Measurements from ENCODE around the gene ASB9. TPM values are rescaled to one million over a fixed set of nuclear protein-coding genes. Genes with fewer than 3 reads are reported as not detected.

Gene ASB9
- total RNA-seq, 1 experiment from 2014 or later = 0.11 TPM

DNA sequence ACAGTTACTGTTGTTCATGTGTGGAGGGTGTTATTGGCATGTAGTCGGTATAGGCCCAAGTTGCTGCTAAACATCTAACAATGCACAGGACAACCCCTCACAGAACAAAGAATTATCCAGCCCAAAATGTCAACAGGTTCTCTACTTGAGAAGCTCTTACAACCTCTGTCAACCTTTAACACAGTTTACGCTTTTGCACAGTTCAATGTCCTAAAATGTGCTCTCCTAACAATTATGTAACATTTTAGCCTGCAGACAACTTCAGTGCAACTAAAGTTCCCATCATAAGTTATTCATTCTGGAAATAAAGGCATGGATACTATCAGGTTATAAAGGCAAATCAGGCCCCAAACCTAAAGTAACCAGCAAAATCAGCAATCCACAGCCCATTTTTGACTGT, 66.2 kb downstream of the ASB9 start:
- H3K4me3 Mint-ChIP-seq = no peak overlapping the region
- H3K4me1 Mint-ChIP-seq = no peaks in the 10 kb centered on the region
- ATAC-seq = no peak
- no peak for TF ChIP-seq NFATC4 (CRISPR knock-in tag; IDR thresholded peaks at IDR 0.05)
- no peak for DNase-seq (ENCODE audit: low spot score)
- CTCF ChIA-PET = no interaction called here
- H3K27me3 Mint-ChIP-seq (ENCODE audit: low read depth) = no peaks in the 10 kb centered on the region
- POLR2A ChIA-PET = no interaction called here
- no peaks in the 10 kb centered on the region for H3K36me3 Mint-ChIP-seq
- H3K9me3 Mint-ChIP-seq = no peaks in the 10 kb centered on the region
- no peak overlapping the region for H3K27ac Mint-ChIP-seq

DNA sequence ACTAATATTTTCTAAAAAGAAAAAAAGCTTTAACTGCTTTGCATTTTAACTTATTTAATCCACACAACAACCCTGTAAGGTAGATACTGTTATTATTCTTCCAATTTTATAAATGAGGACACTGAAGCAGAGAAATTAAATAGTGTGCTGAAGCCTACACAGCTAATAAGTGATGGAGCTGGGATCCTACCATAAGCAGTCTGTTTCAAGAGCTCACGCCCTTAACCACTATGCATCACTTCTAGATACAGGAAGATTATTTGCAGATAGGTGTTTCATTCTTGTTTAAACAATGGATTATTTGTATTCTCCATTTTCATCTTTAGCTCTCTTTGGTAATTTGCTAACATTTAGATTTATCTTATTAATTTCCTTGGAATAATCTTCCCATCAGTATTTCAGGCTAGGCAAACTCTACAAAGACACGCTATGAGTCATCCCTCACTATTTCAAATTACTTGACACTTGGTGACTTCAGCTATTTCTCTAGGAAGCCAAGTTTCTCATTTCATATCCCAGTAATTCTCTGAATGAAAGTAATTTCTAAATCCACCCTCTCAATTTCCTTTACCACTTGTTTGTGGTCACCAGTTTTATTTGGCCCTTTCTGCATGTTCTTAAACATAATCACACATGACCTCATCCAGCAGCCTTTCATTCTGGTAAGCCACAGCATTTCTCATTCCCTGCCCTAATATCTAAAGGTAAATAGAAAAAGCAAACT, 67.3 kb downstream of the ASB9 start:
- no peak for ATAC-seq

DNA sequence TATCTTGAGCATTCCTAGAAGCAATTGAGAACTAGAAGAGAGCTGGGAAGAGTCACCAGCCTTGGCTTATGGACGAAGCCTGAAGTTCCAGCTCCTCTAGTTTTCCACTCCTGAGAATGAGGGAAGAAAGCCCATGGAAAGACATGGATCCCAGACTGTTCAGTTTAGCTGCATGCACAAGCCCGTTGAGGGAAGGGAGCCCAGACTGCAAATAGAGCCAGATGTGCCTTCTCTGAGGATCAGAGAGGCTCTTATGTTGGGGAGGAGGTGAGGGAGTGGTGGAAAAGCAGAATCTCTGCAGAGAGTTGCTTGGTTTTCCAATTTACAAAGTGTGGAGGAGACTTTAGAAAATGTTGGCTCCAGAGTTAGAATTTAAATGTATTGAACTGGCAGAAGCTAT, 69.0 kb downstream of the ASB9 start:
- Mint-ChIP-seq H3K27me3 (ENCODE audit: low read depth) (no peaks in the 10 kb centered on the region), H3K36me3 (no peaks in the 10 kb centered on the region), H3K27ac (no peak overlapping the region), H3K4me1 (no peaks in the 10 kb centered on the region), H3K9me3 (no peaks in the 10 kb centered on the region), H3K4me3 (no peak overlapping the region)
- CTCF ChIA-PET = no interaction called here
- TF ChIP-seq MYBL2 (CRISPR knock-in tag; IDR thresholded peaks at IDR 0.05) (no peak), ZNF671 (CRISPR knock-in tag; IDR thresholded peaks at IDR 0.05) (no peak), SMAD3 (CRISPR knock-in tag; IDR thresholded peaks at IDR 0.05; ENCODE audit: borderline replicate concordance) (no peak), NR2C2 (CRISPR knock-in tag; IDR thresholded peaks at IDR 0.05) (no peak), NR3C1 (CRISPR knock-in tag; conservative IDR thresholded peaks at IDR 0.05; ENCODE audit: low read depth) (no peak), ATF1 (CRISPR knock-in tag; IDR thresholded peaks at IDR 0.05) (no peak), SMAD4 (CRISPR knock-in tag; IDR thresholded peaks at IDR 0.05) (no peak), ZNF232 (CRISPR knock-in tag; IDR thresholded peaks at IDR 0.05) (no peak), MXD4 (CRISPR knock-in tag; IDR thresholded peaks at IDR 0.05; ENCODE audit: borderline replicate concordance) (no peak), TEAD4 (CRISPR knock-in tag; IDR thresholded peaks at IDR 0.05) (no peak), CBFB (CRISPR knock-in tag; IDR thresholded peaks at IDR 0.05; ENCODE audit: low read depth) (no peak), TEAD1 (CRISPR knock-in tag; IDR thresholded peaks at IDR 0.05) (no peak), CREB1 (CRISPR knock-in tag; IDR thresholded peaks at IDR 0.05) (no peak), ZBTB21 (CRISPR knock-in tag; IDR thresholded peaks at IDR 0.05; ENCODE audit: borderline replicate concordance) (no peak)
- TF ChIP-seq, protein P1, sequence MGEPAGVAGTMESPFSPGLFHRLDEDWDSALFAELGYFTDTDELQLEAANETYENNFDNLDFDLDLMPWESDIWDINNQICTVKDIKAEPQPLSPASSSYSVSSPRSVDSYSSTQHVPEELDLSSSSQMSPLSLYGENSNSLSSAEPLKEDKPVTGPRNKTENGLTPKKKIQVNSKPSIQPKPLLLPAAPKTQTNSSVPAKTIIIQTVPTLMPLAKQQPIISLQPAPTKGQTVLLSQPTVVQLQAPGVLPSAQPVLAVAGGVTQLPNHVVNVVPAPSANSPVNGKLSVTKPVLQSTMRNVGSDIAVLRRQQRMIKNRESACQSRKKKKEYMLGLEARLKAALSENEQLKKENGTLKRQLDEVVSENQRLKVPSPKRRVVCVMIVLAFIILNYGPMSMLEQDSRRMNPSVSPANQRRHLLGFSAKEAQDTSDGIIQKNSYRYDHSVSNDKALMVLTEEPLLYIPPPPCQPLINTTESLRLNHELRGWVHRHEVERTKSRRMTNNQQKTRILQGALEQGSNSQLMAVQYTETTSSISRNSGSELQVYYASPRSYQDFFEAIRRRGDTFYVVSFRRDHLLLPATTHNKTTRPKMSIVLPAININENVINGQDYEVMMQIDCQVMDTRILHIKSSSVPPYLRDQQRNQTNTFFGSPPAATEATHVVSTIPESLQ (CRISPR knock-in tag; IDR thresholded peaks at IDR 0.05) = no peak
- POLR2A ChIA-PET = no interaction called here
- no peak for ATAC-seq
- DNase-seq (ENCODE audit: low spot score) = no peak

More for the DNA sequence above, 67.3 kb downstream of the ASB9 start:
- POLR2A ChIA-PET = no interaction called here
- CTCF ChIA-PET = no interaction called here
- H3K36me3 Mint-ChIP-seq = no peaks in the 10 kb centered on the region
- no peaks in the 10 kb centered on the region for H3K4me1 Mint-ChIP-seq
- no peak overlapping the region for H3K27ac Mint-ChIP-seq
- no peak overlapping the region for H3K4me3 Mint-ChIP-seq
- H3K9me3 Mint-ChIP-seq = no peaks in the 10 kb centered on the region
- no peak for DNase-seq (ENCODE audit: low spot score)
- TF ChIP-seq, protein P2, sequence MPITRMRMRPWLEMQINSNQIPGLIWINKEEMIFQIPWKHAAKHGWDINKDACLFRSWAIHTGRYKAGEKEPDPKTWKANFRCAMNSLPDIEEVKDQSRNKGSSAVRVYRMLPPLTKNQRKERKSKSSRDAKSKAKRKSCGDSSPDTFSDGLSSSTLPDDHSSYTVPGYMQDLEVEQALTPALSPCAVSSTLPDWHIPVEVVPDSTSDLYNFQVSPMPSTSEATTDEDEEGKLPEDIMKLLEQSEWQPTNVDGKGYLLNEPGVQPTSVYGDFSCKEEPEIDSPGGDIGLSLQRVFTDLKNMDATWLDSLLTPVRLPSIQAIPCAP (CRISPR knock-in tag; IDR thresholded peaks at IDR 0.05) = no peak
- TF ChIP-seq KAT7 (CRISPR knock-in tag; IDR thresholded peaks at IDR 0.05; ENCODE audit: borderline replicate concordance) (no peak), TEAD1 (CRISPR knock-in tag; IDR thresholded peaks at IDR 0.05) (no peak), GRHL2 (CRISPR knock-in tag; IDR thresholded peaks at IDR 0.05; ENCODE audit: insufficient replicate concordance, severe bottlenecking) (no peak), CBFB (CRISPR knock-in tag; IDR thresholded peaks at IDR 0.05; ENCODE audit: low read depth) (no peak), ATF1 (CRISPR knock-in tag; IDR thresholded peaks at IDR 0.05) (no peak), TCF7 (CRISPR knock-in tag; IDR thresholded peaks at IDR 0.05; ENCODE audit: low read depth) (no peak), NR1H2 (CRISPR knock-in tag; IDR thresholded peaks at IDR 0.05) (no peak), ZNF138 (CRISPR knock-in tag; conservative IDR thresholded peaks at IDR 0.05) (no peak), NR2C2 (CRISPR knock-in tag; IDR thresholded peaks at IDR 0.05) (no peak), ZNF263 (CRISPR knock-in tag; IDR thresholded peaks at IDR 0.05; ENCODE audit: low read depth) (no peak), SMAD3 (CRISPR knock-in tag; IDR thresholded peaks at IDR 0.05; ENCODE audit: borderline replicate concordance) (no peak), PRRX2 (CRISPR knock-in tag; IDR thresholded peaks at IDR 0.05) (no peak), ZNF416 (CRISPR knock-in tag; IDR thresholded peaks at IDR 0.05) (no peak)
- TF ChIP-seq, protein P3, sequence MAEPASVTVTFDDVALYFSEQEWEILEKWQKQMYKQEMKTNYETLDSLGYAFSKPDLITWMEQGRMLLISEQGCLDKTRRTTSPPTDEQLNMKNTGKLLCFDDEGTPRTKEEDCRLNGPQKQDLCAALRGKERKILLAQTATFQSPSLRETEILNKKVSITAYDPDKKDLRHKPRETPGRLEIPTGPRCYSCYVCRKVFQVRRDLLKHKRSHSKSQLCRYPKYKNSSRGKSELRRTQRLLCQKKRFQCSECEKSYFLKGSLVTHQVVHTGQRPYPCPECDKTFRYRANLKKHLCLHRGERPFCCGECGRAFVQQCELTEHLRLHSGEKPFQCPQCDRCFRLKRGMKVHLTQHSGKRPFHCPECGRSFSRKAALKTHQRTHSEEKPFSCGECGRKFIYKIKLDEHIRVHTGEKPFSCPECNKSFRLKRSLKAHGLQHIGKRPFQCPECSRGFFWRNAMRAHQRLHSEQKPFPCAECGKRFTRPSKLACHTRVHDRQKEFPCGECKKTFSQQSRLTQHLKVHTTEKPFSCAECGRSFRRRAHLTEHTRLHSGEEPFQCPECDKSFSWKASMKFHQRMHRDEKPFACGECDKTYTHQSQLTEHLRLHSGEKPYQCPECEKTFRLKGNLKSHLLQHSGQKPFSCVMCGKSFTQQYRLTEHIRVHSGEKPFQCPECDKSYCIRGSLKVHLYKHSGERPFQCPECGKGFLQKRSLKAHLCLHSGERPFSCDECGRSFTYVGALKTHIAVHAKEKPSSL (CRISPR knock-in tag; conservative IDR thresholded peaks at IDR 0.05) = no peak
- TF ChIP-seq, protein P4, sequence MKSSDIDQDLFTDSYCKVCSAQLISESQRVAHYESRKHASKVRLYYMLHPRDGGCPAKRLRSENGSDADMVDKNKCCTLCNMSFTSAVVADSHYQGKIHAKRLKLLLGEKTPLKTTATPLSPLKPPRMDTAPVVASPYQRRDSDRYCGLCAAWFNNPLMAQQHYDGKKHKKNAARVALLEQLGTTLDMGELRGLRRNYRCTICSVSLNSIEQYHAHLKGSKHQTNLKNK (CRISPR knock-in tag; IDR thresholded peaks at IDR 0.05) = no peak
- TF ChIP-seq, protein P5, sequence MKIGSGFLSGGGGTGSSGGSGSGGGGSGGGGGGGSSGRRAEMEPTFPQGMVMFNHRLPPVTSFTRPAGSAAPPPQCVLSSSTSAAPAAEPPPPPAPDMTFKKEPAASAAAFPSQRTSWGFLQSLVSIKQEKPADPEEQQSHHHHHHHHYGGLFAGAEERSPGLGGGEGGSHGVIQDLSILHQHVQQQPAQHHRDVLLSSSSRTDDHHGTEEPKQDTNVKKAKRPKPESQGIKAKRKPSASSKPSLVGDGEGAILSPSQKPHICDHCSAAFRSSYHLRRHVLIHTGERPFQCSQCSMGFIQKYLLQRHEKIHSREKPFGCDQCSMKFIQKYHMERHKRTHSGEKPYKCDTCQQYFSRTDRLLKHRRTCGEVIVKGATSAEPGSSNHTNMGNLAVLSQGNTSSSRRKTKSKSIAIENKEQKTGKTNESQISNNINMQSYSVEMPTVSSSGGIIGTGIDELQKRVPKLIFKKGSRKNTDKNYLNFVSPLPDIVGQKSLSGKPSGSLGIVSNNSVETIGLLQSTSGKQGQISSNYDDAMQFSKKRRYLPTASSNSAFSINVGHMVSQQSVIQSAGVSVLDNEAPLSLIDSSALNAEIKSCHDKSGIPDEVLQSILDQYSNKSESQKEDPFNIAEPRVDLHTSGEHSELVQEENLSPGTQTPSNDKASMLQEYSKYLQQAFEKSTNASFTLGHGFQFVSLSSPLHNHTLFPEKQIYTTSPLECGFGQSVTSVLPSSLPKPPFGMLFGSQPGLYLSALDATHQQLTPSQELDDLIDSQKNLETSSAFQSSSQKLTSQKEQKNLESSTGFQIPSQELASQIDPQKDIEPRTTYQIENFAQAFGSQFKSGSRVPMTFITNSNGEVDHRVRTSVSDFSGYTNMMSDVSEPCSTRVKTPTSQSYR (CRISPR knock-in tag; IDR thresholded peaks at IDR 0.05) = no peak
- H3K27me3 Mint-ChIP-seq (ENCODE audit: low read depth) = no peaks in the 10 kb centered on the region
